ENCODE data around the gene TWSG1.
"Not testable (repeated sequence)": the region's sequence is repeated elsewhere in the genome, so short reads cannot be mapped to it uniquely, and the experiment has no call there.

GRCh38 chr18:9373254-9373653, 38.7 kb downstream of the TWSG1 start:
- not testable (repeated sequence) for TF ChIP-seq POLR2A (IDR thresholded peaks at IDR 0.05)
- TF ChIP-seq, protein P1, sequence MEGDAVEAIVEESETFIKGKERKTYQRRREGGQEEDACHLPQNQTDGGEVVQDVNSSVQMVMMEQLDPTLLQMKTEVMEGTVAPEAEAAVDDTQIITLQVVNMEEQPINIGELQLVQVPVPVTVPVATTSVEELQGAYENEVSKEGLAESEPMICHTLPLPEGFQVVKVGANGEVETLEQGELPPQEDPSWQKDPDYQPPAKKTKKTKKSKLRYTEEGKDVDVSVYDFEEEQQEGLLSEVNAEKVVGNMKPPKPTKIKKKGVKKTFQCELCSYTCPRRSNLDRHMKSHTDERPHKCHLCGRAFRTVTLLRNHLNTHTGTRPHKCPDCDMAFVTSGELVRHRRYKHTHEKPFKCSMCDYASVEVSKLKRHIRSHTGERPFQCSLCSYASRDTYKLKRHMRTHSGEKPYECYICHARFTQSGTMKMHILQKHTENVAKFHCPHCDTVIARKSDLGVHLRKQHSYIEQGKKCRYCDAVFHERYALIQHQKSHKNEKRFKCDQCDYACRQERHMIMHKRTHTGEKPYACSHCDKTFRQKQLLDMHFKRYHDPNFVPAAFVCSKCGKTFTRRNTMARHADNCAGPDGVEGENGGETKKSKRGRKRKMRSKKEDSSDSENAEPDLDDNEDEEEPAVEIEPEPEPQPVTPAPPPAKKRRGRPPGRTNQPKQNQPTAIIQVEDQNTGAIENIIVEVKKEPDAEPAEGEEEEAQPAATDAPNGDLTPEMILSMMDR (IDR thresholded peaks at IDR 0.05) = not testable (repeated sequence)
